Mammary epithelial cell (primary cell): ENCODE measurements around the gene SORCS1.

Experiments used
- EZH2 ChIP-seq: IDR thresholded peaks from 2 replicates; pipeline ENCODE4 v1.6.1; 2012; ENCODE audit warnings: low read length, inconsistent platforms, borderline replicate concordance
- TF ChIP-seq, protein P1 (sequence below), 2 donors: IDR thresholded peaks in 1 of 2; conservative IDR thresholded peaks in 1 of 2; 2 replicates each; pipeline ENCODE4 v1.5.1; 2011 to 2012; ENCODE audit warnings: inconsistent platforms in 2 of 2, low read length in 2 of 2, mild to moderate bottlenecking in 2 of 2, control low read depth in 1 of 2, low read depth in 1 of 2; ENCODE audit not compliant: insufficient read depth in 1 of 2; ENCODE audit errors: extremely low read depth in 1 of 2

DNA sequence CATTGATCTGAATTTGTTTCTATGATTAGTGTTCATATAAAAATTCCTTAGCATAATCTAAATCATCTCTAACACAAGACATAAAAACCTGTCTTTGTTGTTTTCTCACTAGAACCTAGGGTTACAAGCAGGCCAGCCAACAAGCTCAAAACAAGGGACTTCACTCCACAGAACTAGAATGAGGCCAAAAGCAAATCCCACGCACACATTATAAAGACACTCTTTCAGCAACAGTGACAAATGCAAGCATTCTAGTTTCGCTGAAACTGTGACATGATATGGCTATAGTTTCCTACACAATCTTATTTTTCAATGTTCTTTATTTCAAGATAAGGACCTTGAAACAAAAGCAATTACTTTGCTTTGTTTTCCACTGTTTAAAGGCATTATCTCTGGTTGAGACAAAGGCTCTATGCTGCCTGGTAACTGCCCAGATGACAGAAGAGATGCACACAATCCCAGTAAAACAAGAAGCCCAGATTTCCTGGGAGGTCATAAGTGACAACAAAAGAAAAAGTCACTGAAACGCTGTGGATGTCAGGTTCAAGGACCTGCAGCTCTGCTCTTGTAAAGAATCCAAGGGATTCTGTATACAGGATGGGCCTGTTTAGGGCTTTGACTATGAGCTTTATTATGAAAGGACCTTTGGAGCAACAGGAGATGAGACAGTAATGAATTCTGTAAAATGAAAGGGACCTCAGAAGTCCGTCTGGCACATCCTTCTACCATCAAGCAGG, 105.3 kb downstream of the SORCS1 start:
- TF ChIP-seq, protein P1, sequence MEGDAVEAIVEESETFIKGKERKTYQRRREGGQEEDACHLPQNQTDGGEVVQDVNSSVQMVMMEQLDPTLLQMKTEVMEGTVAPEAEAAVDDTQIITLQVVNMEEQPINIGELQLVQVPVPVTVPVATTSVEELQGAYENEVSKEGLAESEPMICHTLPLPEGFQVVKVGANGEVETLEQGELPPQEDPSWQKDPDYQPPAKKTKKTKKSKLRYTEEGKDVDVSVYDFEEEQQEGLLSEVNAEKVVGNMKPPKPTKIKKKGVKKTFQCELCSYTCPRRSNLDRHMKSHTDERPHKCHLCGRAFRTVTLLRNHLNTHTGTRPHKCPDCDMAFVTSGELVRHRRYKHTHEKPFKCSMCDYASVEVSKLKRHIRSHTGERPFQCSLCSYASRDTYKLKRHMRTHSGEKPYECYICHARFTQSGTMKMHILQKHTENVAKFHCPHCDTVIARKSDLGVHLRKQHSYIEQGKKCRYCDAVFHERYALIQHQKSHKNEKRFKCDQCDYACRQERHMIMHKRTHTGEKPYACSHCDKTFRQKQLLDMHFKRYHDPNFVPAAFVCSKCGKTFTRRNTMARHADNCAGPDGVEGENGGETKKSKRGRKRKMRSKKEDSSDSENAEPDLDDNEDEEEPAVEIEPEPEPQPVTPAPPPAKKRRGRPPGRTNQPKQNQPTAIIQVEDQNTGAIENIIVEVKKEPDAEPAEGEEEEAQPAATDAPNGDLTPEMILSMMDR (conservative IDR thresholded peaks at IDR 0.05 in 1 of 2, IDR thresholded peaks at IDR 0.05 in 1 of 2; ENCODE audit: extremely low read depth in 1 of 2, insufficient read depth in 1 of 2, low read depth in 1 of 2, low read length in 2 of 2): no peak
- TF ChIP-seq EZH2: no peak
